GM12878 (cell line): ENCODE measurements around the gene CTXND1. TPM values are rescaled to one million over a fixed set of nuclear protein-coding genes. Genes with fewer than 3 reads are reported as not detected.

ENCODE experiments used
- ATAC-seq: fragments of 200-7000 bp; cut with Tn5 transposase; 3 replicates; pipeline ENCODE4 v1.9.1; 2020; ENCODE audit warnings: mild to moderate bottlenecking, moderate library complexity
- BruUV-seq: library from RNA; stranded (reverse); fragments of 400-500 nt; replicated peaks from 2 replicates; lab custom pipeline; 2021; lab: Mats Ljungman, UMichigan
- CTCF ChIA-PET: fragments of 300-600 bp; sonication (Branson Sonifier 250); formaldehyde crosslinking; extraction: SDS; loops from one replicate; lab custom pipeline; 2021; ENCODE audit warnings: inconsistent platforms; lab: Yijun Ruan, JAX
- POLR2A ChIA-PET: fragments of 350-600 bp; formaldehyde crosslinking; extraction: SDS; loops from one replicate; lab custom pipeline; 2021; ENCODE audit warnings: inconsistent platforms; lab: Charles Lee
- RAD21 ChIA-PET: fragments of 300-600 bp; sonication (Branson Sonifier 250); formaldehyde crosslinking; loops from one replicate; lab custom pipeline; 2023; ENCODE audit warnings: antibody characterized with exemption; ENCODE audit not compliant: unreplicated experiment; lab: Charles Lee
- SMC1A ChIA-PET: fragments of 300-600 bp; sonication (Branson Sonifier 250); formaldehyde crosslinking; loops from one replicate; lab custom pipeline; 2023; ENCODE audit not compliant: unreplicated experiment, uncharacterized antibody; lab: Charles Lee
- DNase-seq: peaks from one replicate; pipeline ENCODE4 v3.0.0-alpha.2; 2011; ENCODE audit warnings: low read depth, low spot score
- FAIRE-seq: peaks from 3 replicates; lab custom pipeline; 2011; peaks lifted over from hg19 to GRCh38; lab: Jason Lieb, UNC
- H2AFZ ChIP-seq: 2 replicates; pipeline ENCODE4 v1.6.0; 2011; ENCODE audit warnings: low read depth, low read length, control low read depth; ENCODE audit not compliant: control insufficient read depth
- H3K27ac ChIP-seq: 2 replicates; pipeline ENCODE4 v1.5.1; 2011; ENCODE audit warnings: control low read depth; ENCODE audit not compliant: control insufficient read depth, insufficient read depth
- H3K27me3 ChIP-seq, 2 experiments: replicated peaks in 1 of 2; 2 replicates each; pipeline versions ENCODE4 v1.6.0 to v1.6.1; 2011; ENCODE audit warnings: low read length in 1 of 2; ENCODE audit not compliant: control insufficient read depth in 2 of 2, insufficient read depth in 2 of 2
- H3K36me3 ChIP-seq, 2 experiments: 2 replicates each; pipeline ENCODE4 v1.5.1; 2011; ENCODE audit warnings: low read length in 1 of 2; ENCODE audit not compliant: control insufficient read depth in 2 of 2, insufficient read depth in 2 of 2
- H3K4me1 ChIP-seq: 2 replicates; pipeline ENCODE4 v1.6.1; 2011; ENCODE audit warnings: mild to moderate bottlenecking, low read length, moderate library complexity, mixed read lengths; ENCODE audit not compliant: control insufficient read depth, insufficient read depth
- H3K4me2 ChIP-seq: 2 replicates; pipeline ENCODE4 v1.6.0; 2011; ENCODE audit warnings: control low read depth; ENCODE audit not compliant: control insufficient read depth, insufficient read depth
- H3K4me3 ChIP-seq: fragments of 200-600 bp; sonication (generic); 2 replicates; pipeline ENCODE4 v1.5.1; 2016
- H3K79me2 ChIP-seq: 2 replicates; pipeline ENCODE4 v1.6.0; 2011; ENCODE audit warnings: low read length; ENCODE audit not compliant: control insufficient read depth, insufficient read depth
- H3K9ac ChIP-seq: 2 replicates; pipeline ENCODE4 v1.8.0; 2011; ENCODE audit warnings: low read length, control low read depth, mixed read lengths; ENCODE audit not compliant: control insufficient read depth, insufficient read depth
- H3K9me3 ChIP-seq: replicated peaks from 3 replicates; pipeline ENCODE4 v1.5.1; 2011; ENCODE audit warnings: mild to moderate bottlenecking, low read length; ENCODE audit not compliant: control insufficient read depth, insufficient read depth
- H4K20me1 ChIP-seq: 2 replicates; pipeline ENCODE4 v1.6.0; 2011; ENCODE audit not compliant: control insufficient read depth, insufficient read depth
- ATF7 ChIP-seq: fragments of 450-650 bp; IDR thresholded peaks from 2 replicates; pipeline ENCODE4 v1.6.1; 2016; ENCODE audit warnings: low read depth, mild to moderate bottlenecking
- CHD4 ChIP-seq: fragments of 200-600 bp; sonication (generic); IDR thresholded peaks from 2 replicates; pipeline ENCODE4 v1.6.1; 2016; ENCODE audit warnings: mild to moderate bottlenecking
- LARP7 ChIP-seq: fragments of 450-650 bp; IDR thresholded peaks from 2 replicates; pipeline ENCODE4 v1.6.1; 2017; ENCODE audit warnings: mild to moderate bottlenecking
- MEF2A ChIP-seq: IDR thresholded peaks from 2 replicates; pipeline ENCODE4 v1.6.1; 2011; ENCODE audit warnings: low read depth, mild to moderate bottlenecking, low read length, moderate library complexity; ENCODE audit not compliant: insufficient read depth
- PAX8 ChIP-seq: fragments of 450-650 bp; IDR thresholded peaks from 2 replicates; pipeline ENCODE4 v1.6.1; 2017; ENCODE audit warnings: mild to moderate bottlenecking, moderate library complexity
- SIX5 ChIP-seq: IDR thresholded peaks from 2 replicates; pipeline ENCODE4 v1.6.1; 2011; ENCODE audit warnings: mild to moderate bottlenecking, low read depth, low read length, moderate library complexity; ENCODE audit not compliant: severe bottlenecking
- SPI1 ChIP-seq: IDR thresholded peaks from 2 replicates; pipeline ENCODE4 v1.6.1; 2011; ENCODE audit warnings: low read depth, mild to moderate bottlenecking, low read length, moderate library complexity, borderline replicate concordance; ENCODE audit not compliant: insufficient read depth
- TCF7 ChIP-seq: IDR thresholded peaks from 2 replicates; pipeline ENCODE4 v1.6.1; 2014; ENCODE audit warnings: antibody characterized with exemption, borderline replicate concordance
- ZNF274 ChIP-seq: IDR thresholded peaks from one replicate; pipeline ENCODE4 v1.8.0; 2011; ENCODE audit not compliant: insufficient read length, insufficient read depth
- WGBS: methylation state at CpG from one replicate; pipeline ENCODE4 v1.1.6; 2016; ENCODE audit warnings: low lambda C conversion rate; ENCODE audit not compliant: insufficient replicate concordance, insufficient coverage; ENCODE audit errors: missing lambda C conversion rate; 5-methylcytosine and 5-hydroxymethylcytosine counted together
- in situ Hi-C: fragments of 300-500 bp; cut with MboI; formaldehyde crosslinking; loops from 9 replicates; pipeline ENCODE4 v1.14.3; 2018; ENCODE audit warnings: mixed read lengths
- intact Hi-C: fragments of 100-400 bp; cut with micrococcal nuclease; formaldehyde crosslinking; loops from one replicate; pipeline ENCODE4 v1.14.2; 2022; ENCODE audit not compliant: unreplicated experiment
- polyA plus RNA-seq, 11 experiments: library from polyadenylated mRNA; depleted of rRNA in 4 of 11; unstranded in 6 of 11; stranded (reverse) in 5 of 11; fragments of >200 nt; fragmentation: Nextera tagmentation in 4 of 11; fragmentation: Illumina TruSeq in 1 of 11; extraction: Ambion mirVana in 4 of 11; extraction: Trizol in 1 of 11; gene quantifications; 1 replicate in 1 of 11; 2 replicates in 10 of 11; pipeline versions ENCODE4 v1.2.1 to v1.2.3, GENCODE V29; 2011 to 2016; ENCODE audit warnings: inconsistent platforms in 2 of 11, missing spikeins in 2 of 11, low read depth in 1 of 11
- total RNA-seq, 4 experiments: library from RNA; depleted of rRNA in 3 of 4; stranded (reverse); fragments of >200 nt in 3 of 4; fragmentation: Illumina TruSeq in 1 of 4; extraction: Trizol in 1 of 4; gene quantifications; 2 replicates each; pipeline versions ENCODE4 v1.2.1 to v1.2.3, GENCODE V29; 2013 to 2021
- TF ChIP-seq, protein P1 (sequence below): fragments of 150-350 bp; IDR thresholded peaks from 2 replicates; pipeline ENCODE4 v1.6.1; 2016; ENCODE audit warnings: low read depth, low read length
- TF ChIP-seq, protein P2 (sequence below): fragments of 450-650 bp; formaldehyde crosslinking; IDR thresholded peaks from 2 replicates; pipeline ENCODE4 v1.5.0; 2022; ENCODE audit warnings: mild to moderate bottlenecking, missing genetic modification characterization

Gene CTXND1
- total and polyA plus RNA-seq, 10 of the 15 experiments (the other 5 are each of a cell fraction or from before 2014, with no cell fraction given): under 0.01 to 0.03 (median 0.02) TPM; not detected in 7

DNA sequence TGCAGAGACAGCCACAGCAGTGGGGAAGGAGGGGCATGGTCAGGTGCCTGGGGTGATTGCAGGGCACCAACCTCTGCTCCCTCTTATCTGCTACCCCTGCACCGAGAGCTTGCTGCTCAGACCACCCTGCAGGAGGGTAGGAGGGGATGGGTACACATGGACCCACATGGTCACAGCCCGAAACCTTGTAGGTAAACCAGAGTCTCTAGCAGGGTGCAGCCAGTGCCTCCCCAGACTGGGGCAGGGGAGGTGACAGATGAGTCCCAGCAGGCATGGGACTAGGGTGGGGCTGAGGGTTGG lies 50.0 kb downstream of the CTXND1 start:
- WGBS: 0% methylated on average over 2 of the region's 2 CpGs
- Histone ChIP-seq H3K9ac (no peak overlapping the region), H3K4me3 (no peak overlapping the region), H3K9me3 (no peaks in the 10 kb centered on the region), H4K20me1 (no peaks in the 10 kb centered on the region; the same call in 1 of the 2 replicates), H2AFZ (no peak overlapping the region), H3K79me2 (no peaks in the 10 kb centered on the region), H3K27ac (no peak overlapping the region), H3K36me3 (no peaks in the 10 kb centered on the region), H3K4me1 (no peaks in the 10 kb centered on the region), H3K4me2 (no peak overlapping the region), H3K27me3 (no peaks in the 10 kb centered on the region)
- FAIRE-seq (no peak), ATAC-seq (no peak), DNase-seq (no peak)
- intact Hi-C loops (no loop called here), in situ Hi-C loops (no loop called here)
- BruUV-seq: no TSS peak
- CTCF ChIA-PET: no interaction called here
- SMC1A ChIA-PET: no interaction called here
- POLR2A ChIA-PET: no interaction called here
- RAD21 ChIA-PET: no interaction called here
- no peak for TF ChIP-seq PAX8
- TF ChIP-seq, protein P1, sequence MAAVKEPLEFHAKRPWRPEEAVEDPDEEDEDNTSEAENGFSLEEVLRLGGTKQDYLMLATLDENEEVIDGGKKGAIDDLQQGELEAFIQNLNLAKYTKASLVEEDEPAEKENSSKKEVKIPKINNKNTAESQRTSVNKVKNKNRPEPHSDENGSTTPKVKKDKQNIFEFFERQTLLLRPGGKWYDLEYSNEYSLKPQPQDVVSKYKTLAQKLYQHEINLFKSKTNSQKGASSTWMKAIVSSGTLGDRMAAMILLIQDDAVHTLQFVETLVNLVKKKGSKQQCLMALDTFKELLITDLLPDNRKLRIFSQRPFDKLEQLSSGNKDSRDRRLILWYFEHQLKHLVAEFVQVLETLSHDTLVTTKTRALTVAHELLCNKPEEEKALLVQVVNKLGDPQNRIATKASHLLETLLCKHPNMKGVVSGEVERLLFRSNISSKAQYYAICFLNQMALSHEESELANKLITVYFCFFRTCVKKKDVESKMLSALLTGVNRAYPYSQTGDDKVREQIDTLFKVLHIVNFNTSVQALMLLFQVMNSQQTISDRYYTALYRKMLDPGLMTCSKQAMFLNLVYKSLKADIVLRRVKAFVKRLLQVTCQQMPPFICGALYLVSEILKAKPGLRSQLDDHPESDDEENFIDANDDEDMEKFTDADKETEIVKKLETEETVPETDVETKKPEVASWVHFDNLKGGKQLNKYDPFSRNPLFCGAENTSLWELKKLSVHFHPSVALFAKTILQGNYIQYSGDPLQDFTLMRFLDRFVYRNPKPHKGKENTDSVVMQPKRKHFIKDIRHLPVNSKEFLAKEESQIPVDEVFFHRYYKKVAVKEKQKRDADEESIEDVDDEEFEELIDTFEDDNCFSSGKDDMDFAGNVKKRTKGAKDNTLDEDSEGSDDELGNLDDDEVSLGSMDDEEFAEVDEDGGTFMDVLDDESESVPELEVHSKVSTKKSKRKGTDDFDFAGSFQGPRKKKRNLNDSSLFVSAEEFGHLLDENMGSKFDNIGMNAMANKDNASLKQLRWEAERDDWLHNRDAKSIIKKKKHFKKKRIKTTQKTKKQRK: no peak

DNA sequence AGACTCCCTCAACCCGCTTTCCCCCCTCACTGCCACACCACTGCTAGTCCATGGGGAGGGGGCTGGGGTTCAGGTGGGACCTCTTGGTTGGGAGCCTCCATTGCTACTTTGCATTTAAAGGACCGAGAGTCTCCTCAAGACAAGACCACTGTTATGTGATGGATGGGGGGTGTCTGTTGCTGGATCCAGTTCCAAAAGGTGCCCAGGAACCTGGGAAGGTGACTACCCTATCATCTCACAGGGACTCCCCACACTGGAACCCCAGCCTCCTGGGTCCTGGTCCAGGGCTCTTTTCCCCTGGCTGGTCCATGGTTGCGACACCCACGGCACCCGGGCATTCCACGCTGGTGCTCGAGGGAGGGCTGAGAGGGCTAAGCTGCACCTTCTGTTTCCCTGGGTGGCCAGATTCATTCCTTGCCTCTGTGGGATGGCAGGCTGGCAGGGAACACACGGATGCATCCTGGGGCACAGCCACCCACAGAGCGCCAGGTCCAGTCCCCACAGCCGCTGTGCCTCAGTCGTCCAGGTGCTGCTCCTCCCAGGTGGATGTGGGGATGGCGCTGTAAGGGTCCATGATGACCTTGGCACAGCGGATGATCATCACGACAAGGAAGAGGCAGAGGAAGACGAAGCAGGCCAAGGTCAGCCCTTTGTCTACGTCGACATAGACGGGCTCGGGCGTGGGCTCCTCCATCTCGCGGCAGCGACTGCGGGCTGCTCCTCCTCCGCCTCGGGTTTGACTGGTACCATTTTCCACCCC lies 50.6 kb downstream of the CTXND1 start:
- Histone ChIP-seq H3K9ac (no peak overlapping the region), H4K20me1 (no peaks in the 10 kb centered on the region; the same call in 1 of the 2 replicates), H3K4me3 (no peak overlapping the region), H3K9me3 (no peaks in the 10 kb centered on the region), H3K27ac (no peak overlapping the region), H2AFZ (no peak overlapping the region), H3K4me1 (no peaks in the 10 kb centered on the region), H3K27me3 (no peaks in the 10 kb centered on the region), H3K36me3 (no peaks in the 10 kb centered on the region), H3K4me2 (no peak overlapping the region), H3K79me2 (no peaks in the 10 kb centered on the region)
- 60% methylated on average over 26 of the region's 26 CpGs for WGBS
- in situ Hi-C loops (no loop called here), intact Hi-C loops (no loop called here)
- FAIRE-seq: no peak
- no TSS peak for BruUV-seq
- ATAC-seq: no peak
- POLR2A ChIA-PET: no interaction called here
- SMC1A ChIA-PET: no interaction called here
- RAD21 ChIA-PET: no interaction called here
- CTCF ChIA-PET: no interaction called here
- DNase-seq: no peak
- TF ChIP-seq TCF7: no peak
- no peak for TF ChIP-seq SPI1
- no peak for TF ChIP-seq SIX5
- TF ChIP-seq ATF7: no peak
- no peak for TF ChIP-seq ZNF274
- TF ChIP-seq, protein P2, sequence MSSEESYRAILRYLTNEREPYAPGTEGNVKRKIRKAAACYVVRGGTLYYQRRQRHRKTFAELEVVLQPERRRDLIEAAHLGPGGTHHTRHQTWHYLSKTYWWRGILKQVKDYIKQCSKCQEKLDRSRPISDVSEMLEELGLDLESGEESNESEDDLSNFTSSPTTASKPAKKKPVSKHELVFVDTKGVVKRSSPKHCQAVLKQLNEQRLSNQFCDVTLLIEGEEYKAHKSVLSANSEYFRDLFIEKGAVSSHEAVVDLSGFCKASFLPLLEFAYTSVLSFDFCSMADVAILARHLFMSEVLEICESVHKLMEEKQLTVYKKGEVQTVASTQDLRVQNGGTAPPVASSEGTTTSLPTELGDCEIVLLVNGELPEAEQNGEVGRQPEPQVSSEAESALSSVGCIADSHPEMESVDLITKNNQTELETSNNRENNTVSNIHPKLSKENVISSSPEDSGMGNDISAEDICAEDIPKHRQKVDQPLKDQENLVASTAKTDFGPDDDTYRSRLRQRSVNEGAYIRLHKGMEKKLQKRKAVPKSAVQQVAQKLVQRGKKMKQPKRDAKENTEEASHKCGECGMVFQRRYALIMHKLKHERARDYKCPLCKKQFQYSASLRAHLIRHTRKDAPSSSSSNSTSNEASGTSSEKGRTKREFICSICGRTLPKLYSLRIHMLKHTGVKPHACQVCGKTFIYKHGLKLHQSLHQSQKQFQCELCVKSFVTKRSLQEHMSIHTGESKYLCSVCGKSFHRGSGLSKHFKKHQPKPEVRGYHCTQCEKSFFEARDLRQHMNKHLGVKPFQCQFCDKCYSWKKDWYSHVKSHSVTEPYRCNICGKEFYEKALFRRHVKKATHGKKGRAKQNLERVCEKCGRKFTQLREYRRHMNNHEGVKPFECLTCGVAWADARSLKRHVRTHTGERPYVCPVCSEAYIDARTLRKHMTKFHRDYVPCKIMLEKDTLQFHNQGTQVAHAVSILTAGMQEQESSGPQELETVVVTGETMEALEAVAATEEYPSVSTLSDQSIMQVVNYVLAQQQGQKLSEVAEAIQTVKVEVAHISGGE (CRISPR knock-in tag): no peak
- TF ChIP-seq LARP7: no peak
- TF ChIP-seq MEF2A: no peak
- TF ChIP-seq CHD4: no peak
